RCC 7860 (cell line): ENCODE data around the gene NFATC4.
"Not testable (repeated sequence)": the region's sequence is repeated elsewhere in the genome, so short reads cannot be mapped to it uniquely, and the experiment has no call there.

Experiments
- DNase-seq: peaks from one replicate; pipeline ENCODE4 v3.0.0-alpha.2; 2015; ENCODE audit warnings: low spot score
- FAIRE-seq: peaks from 2 replicates; lab custom pipeline; 2012; peaks lifted over from hg19 to GRCh38; lab: Jason Lieb, UNC

NFATC4 gene

GRCh38 chr14:24338843-24339242 is 29.1 kb upstream of the NFATC4 start:
- FAIRE-seq (no peak), DNase-seq (no peak)

- no peak for FAIRE-seq
- DNase-seq, result no peak
These were observed 28.5 kb upstream of the NFATC4 start, which contains the start of gene RIPK3 for GRCh38 chr14:24339284-24340151. Gene RIPK3, minus strand, starts transcription at chr14:24339991. Its CDS starts 165 bp downstream, at chr14:24339826.

GRCh38 chr14:24340606-24341005 is 27.4 kb upstream of the NFATC4 start:
- FAIRE-seq, result no peak
- DNase-seq, result no peak

GRCh38 chr14:24342889-24343288 is 25.1 kb upstream of the NFATC4 start:
- FAIRE-seq (no peak), DNase-seq (no peak)

GRCh38 chr14:24343795-24344660 is 24.0 kb upstream of the NFATC4 start:
- FAIRE-seq (no peak), DNase-seq (no peak)

- FAIRE-seq (no peak), DNase-seq (no peak)
These were observed 20.9 kb upstream of the NFATC4 start for GRCh38 chr14:24347134-24347533.

GRCh38 chr14:24348186-24348585 is 19.8 kb upstream of the NFATC4 start:
- FAIRE-seq, result no peak
- DNase-seq, result no peak

- FAIRE-seq (no peak), DNase-seq (no peak)
These were observed 18.2 kb upstream of the NFATC4 start for GRCh38 chr14:24349742-24350141.

- FAIRE-seq (no peak), DNase-seq (no peak)
These were observed 16.5 kb upstream of the NFATC4 start for GRCh38 chr14:24351517-24351916.

- no peak for FAIRE-seq
- DNase-seq, result no peak
These were observed 14.2 kb upstream of the NFATC4 start for GRCh38 chr14:24353559-24354481.

- DNase-seq, FAIRE-seq: not testable (repeated sequence)
These were observed 13.5 kb upstream of the NFATC4 start for GRCh38 chr14:24354482-24354825.

GRCh38 chr14:24355009-24355408 is 13.0 kb upstream of the NFATC4 start:
- DNase-seq (no peak), FAIRE-seq (no peak)

- no peak for DNase-seq
- FAIRE-seq, result no peak
These were observed 11.8 kb upstream of the NFATC4 start for GRCh38 chr14:24356208-24356607.

GRCh38 chr14:24360281-24360680 is 7.7 kb upstream of the NFATC4 start:
- DNase-seq (no peak), FAIRE-seq (no peak)

- DNase-seq (no peak), FAIRE-seq (no peak)
These were observed 6.7 kb upstream of the NFATC4 start for GRCh38 chr14:24361326-24361725.

GRCh38 chr14:24362241-24362960 is 5.6 kb upstream of the NFATC4 start:
- no peak for FAIRE-seq
- no peak for DNase-seq

GRCh38 chr14:24363401-24363800 is 4.6 kb upstream of the NFATC4 start:
- FAIRE-seq, result no peak
- DNase-seq, result no peak

GRCh38 chr14:24364841-24365240 is 3.1 kb upstream of the NFATC4 start:
- FAIRE-seq (no peak), DNase-seq (no peak)

GRCh38 chr14:24365600-24366412 is 2.2 kb upstream of the NFATC4 start:
- FAIRE-seq, result no peak
- DNase-seq, result peak; percentile 16
